Neuronal stem cell (in vitro differentiated cells): ENCODE measurements around the gene NUDT22.

Experiments
- DNase-seq: peaks from one replicate; pipeline ENCODE4 v3.0.0-alpha.2; 2013; ENCODE audit warnings: low spot score
- H2AFZ ChIP-seq: one replicate; pipeline ENCODE4 v1.6.1; 2013; ENCODE audit warnings: mild to moderate bottlenecking, low read length, inconsistent platforms
- H2AK5ac ChIP-seq: 2 replicates; pipeline ENCODE4 v1.6.1; 2013; ENCODE audit warnings: low read depth, mild to moderate bottlenecking, inconsistent platforms, low read length, moderate library complexity, mixed read lengths
- H2BK120ac ChIP-seq: 2 replicates; pipeline ENCODE4 v1.6.1; 2013; ENCODE audit warnings: low read depth, mild to moderate bottlenecking, inconsistent platforms, low read length, moderate library complexity, mixed read lengths
- H2BK12ac ChIP-seq: one replicate; pipeline ENCODE4 v1.6.1; 2013; ENCODE audit warnings: low read length, inconsistent platforms
- H2BK15ac ChIP-seq: 2 replicates; pipeline ENCODE4 v1.6.1; 2013; ENCODE audit warnings: mild to moderate bottlenecking, low read length, inconsistent platforms, mixed read lengths
- H2BK5ac ChIP-seq: one replicate; pipeline ENCODE4 v1.6.1; 2013; ENCODE audit warnings: inconsistent platforms, mild to moderate bottlenecking, low read length, moderate library complexity
- H3K14ac ChIP-seq: one replicate; pipeline ENCODE4 v1.6.1; 2013; ENCODE audit warnings: low read length, inconsistent platforms
- H3K18ac ChIP-seq: 2 replicates; pipeline ENCODE4 v1.6.1; 2013; ENCODE audit warnings: low read length, inconsistent platforms
- H3K23ac ChIP-seq: 2 replicates; pipeline ENCODE4 v1.6.1; 2013; ENCODE audit warnings: low read depth, mild to moderate bottlenecking, mixed read lengths, low read length, inconsistent platforms; ENCODE audit not compliant: poor library complexity
- H3K27ac ChIP-seq: replicated peaks from 3 replicates; pipeline ENCODE4 v1.5.1; 2013; ENCODE audit warnings: low read length, inconsistent platforms
- H3K27me3 ChIP-seq, 3 experiments: 2 replicates each; pipeline ENCODE4 v1.6.1; 2013; ENCODE audit warnings: low read length in 3 of 3, mild to moderate bottlenecking in 2 of 3, inconsistent platforms in 1 of 3, low read depth in 1 of 3, mixed read lengths in 1 of 3, moderate library complexity in 1 of 3; ENCODE audit not compliant: control insufficient read depth in 3 of 3, insufficient read depth in 3 of 3
- H3K36me3 ChIP-seq, 2 donors: replicated peaks in 1 of 2; 2 replicates each; pipeline ENCODE4 v1.6.1; 2013; ENCODE audit warnings: low read length in 2 of 2; ENCODE audit not compliant: control insufficient read depth in 2 of 2, insufficient read depth in 2 of 2
- H3K4ac ChIP-seq: 2 replicates; pipeline ENCODE4 v1.6.1; 2013; ENCODE audit warnings: inconsistent platforms, mild to moderate bottlenecking, low read length, moderate library complexity
- H3K4me1 ChIP-seq, 2 donors: 1 replicate in 1 of 2; 2 replicates in 1 of 2; pipeline ENCODE4 v1.6.1; 2013; ENCODE audit warnings: low read length in 2 of 2, low read depth in 1 of 2; ENCODE audit not compliant: control insufficient read depth in 2 of 2, insufficient read depth in 1 of 2
- H3K4me2 ChIP-seq: one replicate; pipeline ENCODE4 v1.6.1; 2013; ENCODE audit warnings: mild to moderate bottlenecking, low read length, inconsistent platforms; ENCODE audit not compliant: insufficient read depth, poor library complexity, severe bottlenecking
- H3K4me3 ChIP-seq, 2 donors: 2 replicates each; pipeline ENCODE4 v1.5.1; 2013; ENCODE audit warnings: low read length in 2 of 2, mild to moderate bottlenecking in 2 of 2, inconsistent platforms in 1 of 2, moderate library complexity in 1 of 2
- H3K79me1 ChIP-seq: one replicate; pipeline ENCODE4 v1.6.1; 2013; ENCODE audit warnings: low read depth, mild to moderate bottlenecking, inconsistent platforms, low read length, moderate library complexity
- H3K9ac ChIP-seq: one replicate; pipeline ENCODE4 v1.6.1; 2013; ENCODE audit warnings: mild to moderate bottlenecking, low read depth, low read length, inconsistent platforms; ENCODE audit not compliant: poor library complexity
- H3K9me3 ChIP-seq, 2 donors: replicated peaks in 1 of 2; 2 replicates each; pipeline versions ENCODE3 to v1.6.1; 2013; ENCODE audit warnings: low read length in 2 of 2, mild to moderate bottlenecking in 2 of 2, inconsistent platforms in 1 of 2, low read depth in 1 of 2, mixed read lengths in 1 of 2, moderate library complexity in 1 of 2; ENCODE audit not compliant: control insufficient read depth in 2 of 2, insufficient read depth in 1 of 2
- H4K8ac ChIP-seq: one replicate; pipeline ENCODE4 v1.6.1; 2013; ENCODE audit warnings: low read depth, mild to moderate bottlenecking, inconsistent platforms, low read length, moderate library complexity
- H4K91ac ChIP-seq: one replicate; pipeline ENCODE4 v1.6.1; 2013; ENCODE audit warnings: low read length, low read depth, mild to moderate bottlenecking, inconsistent platforms; ENCODE audit not compliant: poor library complexity
- whole genome bisulfite sequencing, 2 donors: extraction: QIAGEN DNeasy Blood & Tissue Kit; methylation state at CpG; one replicate each; pipeline ENCODE4 v1.1.7; 2013; ENCODE audit warnings: missing lambda C conversion rate in 2 of 2, mixed read lengths in 1 of 2; ENCODE audit not compliant: insufficient read length in 2 of 2, insufficient replicate concordance in 1 of 2; ENCODE audit errors: extremely low coverage in 2 of 2; 5-methylcytosine and 5-hydroxymethylcytosine counted together

Gene NUDT22

DNA sequence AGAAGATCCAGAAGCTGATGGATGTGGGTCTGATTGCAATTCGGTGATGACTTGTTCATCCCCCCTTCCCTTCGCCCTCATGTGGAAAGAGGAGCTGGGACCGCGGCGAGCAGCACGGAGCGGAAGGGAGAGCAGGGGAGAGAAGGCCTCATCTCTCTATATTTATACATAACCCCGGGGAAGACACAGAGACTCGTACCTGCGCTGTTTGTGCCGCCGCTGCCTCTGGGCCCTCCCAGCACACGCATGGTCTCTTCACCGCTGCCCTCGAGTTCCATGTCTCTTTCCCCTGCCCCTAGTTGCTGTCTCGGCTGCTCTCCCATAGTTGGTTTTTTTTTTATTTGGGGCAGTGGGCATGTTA is 22.0 kb upstream of the NUDT22 start:
- no peak overlapping the region for H3K27ac ChIP-seq
- no peak overlapping the region for H3K4me2 ChIP-seq
- H3K79me1 ChIP-seq = peaks cover 2% of the 10 kb centered on the region
- peaks cover 60 to 80% of the 10 kb centered on the region in 2 donors for H3K36me3 ChIP-seq
- H3K9ac ChIP-seq = no peak overlapping the region
- DNase-seq = no peak
- no peak overlapping the region for H3K4ac ChIP-seq
- no peak overlapping the region for H3K14ac ChIP-seq
- no peak overlapping the region for H2BK15ac ChIP-seq
- no peak overlapping the region for H4K8ac ChIP-seq
- H3K4me3 ChIP-seq = no peak overlapping the region
- H3K23ac ChIP-seq = no peak overlapping the region
- no peak overlapping the region for H2AFZ ChIP-seq
- no peak overlapping the region for H3K18ac ChIP-seq
- H3K27me3 ChIP-seq = no peaks in the 10 kb centered on the region
- no CpG with 5 or more reads among the region's 16 CpGs for WGBS, 2 donors
- peaks cover 6 to 11% of the 10 kb centered on the region in 2 donors for H3K4me1 ChIP-seq
- peaks cover 0 to 3% of the 10 kb centered on the region in 2 donors for H3K9me3 ChIP-seq
- H4K91ac ChIP-seq = no peak overlapping the region
- H2BK120ac ChIP-seq = no peak overlapping the region
- no peak overlapping the region for H2AK5ac ChIP-seq
- H2BK5ac ChIP-seq = no peak overlapping the region
- H2BK12ac ChIP-seq = no peak overlapping the region

DNA sequence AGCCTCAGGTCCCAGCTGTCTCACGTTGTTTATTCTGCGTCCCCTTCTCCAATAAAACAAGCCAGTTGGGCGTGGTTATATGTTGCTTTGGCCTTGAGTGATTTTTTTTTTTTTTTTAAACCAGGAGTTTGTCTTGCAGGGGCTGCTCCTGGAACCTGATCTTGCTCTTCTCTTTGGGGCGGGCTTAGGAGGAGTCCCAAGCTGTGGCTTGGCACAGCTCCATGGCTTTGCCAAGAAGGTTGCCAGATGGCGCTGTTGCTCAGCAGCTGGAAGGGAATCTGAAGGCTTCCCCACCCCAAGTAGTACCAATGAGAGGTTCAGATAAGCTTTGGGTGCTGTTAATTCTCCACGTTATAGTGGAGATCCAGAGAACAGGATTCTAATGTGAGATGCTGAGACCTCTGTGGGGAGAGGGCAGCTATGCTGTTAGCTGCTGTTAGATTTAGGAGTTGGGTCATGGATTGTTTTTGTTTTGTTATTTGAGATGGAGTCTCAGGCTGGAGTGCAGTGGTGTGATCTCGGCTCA is 21.5 kb upstream of the NUDT22 start:
- no peak overlapping the region for H2BK12ac ChIP-seq
- no peak overlapping the region for H3K23ac ChIP-seq
- no peak overlapping the region for H4K8ac ChIP-seq
- H4K91ac ChIP-seq = no peak overlapping the region
- H3K4me1 ChIP-seq = peaks cover 6 to 11% of the 10 kb centered on the region in 2 donors
- no peak overlapping the region for H3K18ac ChIP-seq
- H2BK120ac ChIP-seq = no peak overlapping the region
- WGBS, 2 donors = no CpG with 5 or more reads among the region's 7 CpGs
- H3K36me3 ChIP-seq = peaks cover 60 to 76% of the 10 kb centered on the region in 2 donors
- H3K27me3 ChIP-seq = no peaks in the 10 kb centered on the region
- no peak overlapping the region for H3K4me3 ChIP-seq
- peaks cover 2% of the 10 kb centered on the region for H3K79me1 ChIP-seq
- no peak overlapping the region for H2BK5ac ChIP-seq
- no peak overlapping the region for H2BK15ac ChIP-seq
- no peak overlapping the region for H2AK5ac ChIP-seq
- peak; percentile 48 for DNase-seq
- no peak overlapping the region for H3K14ac ChIP-seq
- H3K4ac ChIP-seq = no peak overlapping the region
- no peak overlapping the region for H3K4me2 ChIP-seq
- H3K27ac ChIP-seq = no peak overlapping the region
- no peak overlapping the region for H3K9ac ChIP-seq
- no peak overlapping the region for H2AFZ ChIP-seq
- H3K9me3 ChIP-seq = peaks cover 0 to 3% of the 10 kb centered on the region in 2 donors

DNA sequence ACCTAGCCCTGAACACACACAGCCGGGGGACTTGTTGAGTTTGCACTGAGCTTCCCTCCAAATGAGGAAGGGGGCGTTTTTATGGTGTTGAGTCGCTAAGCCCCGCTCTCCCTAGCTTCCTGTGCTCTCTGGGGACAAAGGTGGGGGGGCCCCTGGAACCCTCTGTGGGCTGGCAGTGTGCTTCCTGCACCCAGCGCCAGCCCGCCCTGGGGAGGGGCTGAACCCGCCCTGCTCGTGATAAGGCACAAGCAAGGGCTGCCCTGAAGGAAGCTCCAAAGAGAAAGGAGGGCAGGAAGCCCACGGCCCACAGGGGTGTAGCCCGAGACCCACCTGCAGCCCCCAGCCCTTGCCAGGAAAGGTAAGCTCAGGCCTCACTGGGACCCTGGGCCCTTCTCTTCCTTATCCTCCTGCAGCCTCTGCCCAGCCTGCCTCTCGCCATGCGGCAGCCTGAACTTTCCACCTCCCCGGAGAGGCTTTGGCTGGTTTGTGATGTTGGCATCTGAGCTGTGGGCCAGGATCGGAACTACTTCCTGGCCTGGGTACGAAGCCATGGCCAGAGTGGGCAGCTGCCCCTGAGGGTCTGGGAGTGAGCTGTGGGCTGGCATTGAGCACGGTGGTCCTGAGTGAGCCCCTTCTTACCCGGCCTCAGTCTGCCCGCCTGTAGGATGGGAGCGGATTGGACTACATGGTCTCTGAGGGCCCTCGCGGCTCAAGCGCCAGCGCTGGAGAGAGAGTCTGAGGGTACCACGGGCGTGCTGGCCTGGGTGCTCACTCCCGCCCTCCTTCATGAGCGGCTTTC is 19.4 kb upstream of the NUDT22 start, which contains the start of gene FERMT3:
Gene FERMT3, plus strand, starts transcription at position 265 of the 799 bp plus-strand sequence. CDS start 644 bp downstream, outside the sequence.
- H4K8ac ChIP-seq = no peak within 1 kb of the TSS
- no peak within 1 kb of the TSS for H3K4me2 ChIP-seq
- H2BK12ac ChIP-seq = peak within 1 kb of the TSS; percentile 22
- no peak within 1 kb of the TSS for H3K4me3 ChIP-seq
- H3K9me3 ChIP-seq = peaks cover 0 to 3% of the 10 kb centered on the region in 2 donors
- no peak within 1 kb of the TSS for H4K91ac ChIP-seq
- WGBS, 2 donors = no CpG with 5 or more reads among the region's 27 CpGs
- H3K27ac ChIP-seq = peak within 1 kb of the TSS; percentile 26
- H2AFZ ChIP-seq = peak within 1 kb of the TSS; percentile 31
- peaks cover 2% of the 10 kb centered on the region for H3K79me1 ChIP-seq
- H3K36me3 ChIP-seq = peaks cover 44 to 54% of the 10 kb centered on the region in 2 donors
- H2AK5ac ChIP-seq = no peak within 1 kb of the TSS
- H2BK15ac ChIP-seq = no peak within 1 kb of the TSS
- H3K9ac ChIP-seq = no peak within 1 kb of the TSS
- H3K18ac ChIP-seq = peak within 1 kb of the TSS; percentile 38
- H3K23ac ChIP-seq = peak within 1 kb of the TSS; percentile 85
- peak within 1 kb of the TSS; percentile 80 for H2BK5ac ChIP-seq
- H3K27me3 ChIP-seq = no peaks in the 10 kb centered on the region
- H3K4ac ChIP-seq = no peak within 1 kb of the TSS
- peaks cover 6 to 11% of the 10 kb centered on the region in 2 donors for H3K4me1 ChIP-seq
- H3K14ac ChIP-seq = no peak within 1 kb of the TSS
- no peak for DNase-seq
- H2BK120ac ChIP-seq = no peak within 1 kb of the TSS
